A549 (cell line): ENCODE measurements around the gene TSN.

ENCODE experiments used
- CHD2 ChIP-seq: fragments of 150-350 bp; IDR thresholded peaks from 2 replicates; pipeline ENCODE4 v1.6.1; 2014; ENCODE audit warnings: low read length; ENCODE audit not compliant: partially characterized antibody
- CTCF ChIP-seq: fragments of >200 bp; sonication (Bioruptor Twin); formaldehyde crosslinking; IDR thresholded peaks from 3 replicates; pipeline ENCODE4 v1.5.1; 2016
- HOXA7 ChIP-seq: fragments of 250-450 bp; sonication (Bioruptor Pico); IDR thresholded peaks from 2 replicates; pipeline ENCODE4 v1.5.0; 2020; ENCODE audit warnings: mild to moderate bottlenecking, moderate library complexity
- JUNB ChIP-seq: fragments of >200 bp; sonication (Bioruptor Twin); formaldehyde crosslinking; IDR thresholded peaks from 2 replicates; pipeline ENCODE4 v1.6.1; 2016
- PBX3 ChIP-seq: IDR thresholded peaks from 2 replicates; pipeline ENCODE4 v1.6.1; 2012
- RAD21 ChIP-seq, 2 experiments: fragments of >200 bp in 1 of 2; sonication (Bioruptor Twin) in 1 of 2; formaldehyde crosslinking in 1 of 2; IDR thresholded peaks in 1 of 2; conservative IDR thresholded peaks in 1 of 2; 2 replicates in 1 of 2; 3 replicates in 1 of 2; pipeline ENCODE4 v1.6.1; 2012 to 2018; ENCODE audit warnings: inconsistent platforms in 1 of 2
- REST ChIP-seq: fragments of 200-600 bp; sonication (generic); IDR thresholded peaks from 2 replicates; pipeline ENCODE4 v1.6.1; 2016; ENCODE audit warnings: antibody characterized with exemption, mild to moderate bottlenecking, moderate library complexity
- SREBF2 ChIP-seq: fragments of 450-650 bp; IDR thresholded peaks from 2 replicates; pipeline ENCODE4 v1.6.1; 2014; ENCODE audit warnings: mild to moderate bottlenecking, moderate library complexity

DNA sequence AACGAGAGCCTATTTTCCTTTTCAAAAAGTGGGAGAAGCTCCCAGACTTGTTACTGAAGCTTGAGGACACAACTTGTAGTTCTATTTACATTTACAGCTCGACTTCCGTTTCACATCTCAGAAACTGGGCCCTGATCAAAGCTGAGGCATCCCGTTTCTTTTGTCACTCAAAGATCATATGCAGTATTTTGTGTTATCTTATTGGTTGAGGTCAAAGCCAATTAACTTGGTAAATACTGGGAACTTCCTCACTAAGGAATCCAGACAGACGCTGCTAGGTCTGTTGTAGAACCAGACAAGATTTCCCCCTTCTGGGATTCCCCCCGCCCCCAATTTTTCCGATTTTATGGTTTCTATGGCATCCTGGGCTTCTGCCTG lies 50.3 kb downstream of the TSN start:
- TF ChIP-seq CTCF (no peak), REST (no peak), HOXA7 (no peak), PBX3 (no peak), SREBF2 (no peak), JUNB (no peak), RAD21 (conservative IDR thresholded peaks at IDR 0.05 in 1 of 2, IDR thresholded peaks at IDR 0.05 in 1 of 2) (no peak), CHD2 (no peak)
